Measurements from ENCODE around the gene EVI2B.
"Not testable (repeated sequence)": the region's sequence is repeated elsewhere in the genome, so short reads cannot be mapped to it uniquely, and the experiment has no call there.

EVI2B gene

DNA sequence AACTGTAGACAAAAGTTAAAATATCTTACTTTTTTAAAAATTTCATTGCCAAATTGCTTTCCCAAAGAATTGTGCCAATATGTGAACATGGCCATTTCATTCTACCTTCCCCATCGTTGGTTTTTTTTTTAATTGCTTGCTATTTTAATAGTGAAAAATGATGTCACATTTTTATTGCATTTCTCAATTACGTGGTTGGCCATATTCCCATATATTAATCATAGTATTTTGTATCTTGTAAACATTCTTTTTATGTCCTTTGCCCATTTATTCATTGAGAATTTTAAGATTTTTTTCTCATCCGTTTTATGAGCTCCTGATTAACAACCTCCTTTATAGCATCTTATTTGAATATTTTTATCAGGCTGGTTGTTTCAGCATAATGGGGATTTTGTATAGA, 24.1 kb downstream of the EVI2B start:
- TF ChIP-seq, protein P1, sequence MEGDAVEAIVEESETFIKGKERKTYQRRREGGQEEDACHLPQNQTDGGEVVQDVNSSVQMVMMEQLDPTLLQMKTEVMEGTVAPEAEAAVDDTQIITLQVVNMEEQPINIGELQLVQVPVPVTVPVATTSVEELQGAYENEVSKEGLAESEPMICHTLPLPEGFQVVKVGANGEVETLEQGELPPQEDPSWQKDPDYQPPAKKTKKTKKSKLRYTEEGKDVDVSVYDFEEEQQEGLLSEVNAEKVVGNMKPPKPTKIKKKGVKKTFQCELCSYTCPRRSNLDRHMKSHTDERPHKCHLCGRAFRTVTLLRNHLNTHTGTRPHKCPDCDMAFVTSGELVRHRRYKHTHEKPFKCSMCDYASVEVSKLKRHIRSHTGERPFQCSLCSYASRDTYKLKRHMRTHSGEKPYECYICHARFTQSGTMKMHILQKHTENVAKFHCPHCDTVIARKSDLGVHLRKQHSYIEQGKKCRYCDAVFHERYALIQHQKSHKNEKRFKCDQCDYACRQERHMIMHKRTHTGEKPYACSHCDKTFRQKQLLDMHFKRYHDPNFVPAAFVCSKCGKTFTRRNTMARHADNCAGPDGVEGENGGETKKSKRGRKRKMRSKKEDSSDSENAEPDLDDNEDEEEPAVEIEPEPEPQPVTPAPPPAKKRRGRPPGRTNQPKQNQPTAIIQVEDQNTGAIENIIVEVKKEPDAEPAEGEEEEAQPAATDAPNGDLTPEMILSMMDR (IDR thresholded peaks at IDR 0.05; ENCODE audit: low read depth, low read length, missing control alignments), result no peak
- H3K4me3 ChIP-seq (ENCODE audit: low read depth, low read length), result no peak overlapping the region
- no peak for DNase-seq (ENCODE audit: low read depth)

DNA sequence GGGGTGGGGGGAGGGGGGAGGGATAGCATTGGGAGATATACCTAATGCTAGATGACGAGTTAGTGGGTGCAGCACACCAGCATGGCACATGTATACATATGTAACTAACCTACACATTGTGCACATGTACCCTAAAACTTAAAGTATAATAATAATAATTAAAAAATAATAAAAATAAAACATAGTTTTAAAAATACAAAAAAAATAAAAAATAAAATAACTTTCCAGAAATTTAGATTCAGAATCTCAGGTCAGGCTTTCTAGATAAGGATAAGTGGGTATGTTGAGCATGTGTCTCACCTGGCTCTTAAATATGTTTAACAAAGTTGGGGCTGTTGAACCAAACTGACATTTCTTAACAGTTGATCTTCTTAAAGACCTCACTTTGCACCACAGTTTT, 25.9 kb downstream of the EVI2B start:
- not testable (repeated sequence) for H3K4me3 ChIP-seq (ENCODE audit: low read depth, low read length); DNase-seq (ENCODE audit: low read depth)

DNA sequence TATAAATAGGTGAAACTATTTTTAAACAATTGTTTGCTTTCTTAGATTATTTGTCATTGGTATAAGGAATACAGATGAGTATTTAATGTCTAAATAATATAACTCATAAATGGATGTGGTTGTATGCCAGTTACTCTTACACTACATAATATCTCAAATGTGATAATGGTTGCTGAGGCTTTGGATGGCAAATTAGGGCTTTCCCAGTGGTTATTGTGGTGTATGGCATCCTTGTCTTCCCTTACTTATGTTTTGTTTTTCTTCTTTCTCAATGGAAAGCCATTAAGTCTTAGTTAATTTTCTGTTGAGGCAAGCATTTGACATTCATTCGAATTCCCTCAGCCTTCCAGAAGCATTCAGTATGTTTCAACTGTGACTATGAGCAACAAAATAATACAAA, 27.3 kb downstream of the EVI2B start:
- DNase-seq (ENCODE audit: low read depth), result no peak
- TF ChIP-seq, protein P1 (IDR thresholded peaks at IDR 0.05; ENCODE audit: low read depth, low read length, missing control alignments), result no peak

DNA sequence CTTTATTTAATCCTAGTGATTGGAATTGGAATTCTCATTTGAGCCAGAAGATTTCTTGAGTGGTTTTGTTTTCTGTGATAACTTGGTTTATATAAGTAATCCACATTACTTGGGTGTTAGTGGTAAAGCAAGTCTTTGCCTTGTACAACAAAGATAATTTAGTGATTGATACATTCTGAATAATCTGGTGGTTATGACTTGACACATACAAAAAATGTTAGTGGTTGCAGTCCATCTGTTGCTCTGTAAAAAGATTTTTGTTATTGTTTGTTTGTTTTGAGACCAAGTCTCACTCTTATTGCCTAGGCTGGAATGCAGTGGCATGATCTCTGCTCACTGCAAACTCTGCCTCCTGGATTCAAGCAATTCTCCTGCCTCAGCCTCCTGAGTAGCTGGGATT, 30.0 kb downstream of the EVI2B start:
- H3K4me3 ChIP-seq (ENCODE audit: low read depth, low read length), result no peak overlapping the region
- DNase-seq (ENCODE audit: low read depth), result no peak
- TF ChIP-seq, protein P1 (IDR thresholded peaks at IDR 0.05; ENCODE audit: low read depth, low read length, missing control alignments), result no peak

More for the DNA sequence above, 27.3 kb downstream of the EVI2B start:
- H3K4me3 ChIP-seq (ENCODE audit: low read depth, low read length), result no peak overlapping the region

DNA sequence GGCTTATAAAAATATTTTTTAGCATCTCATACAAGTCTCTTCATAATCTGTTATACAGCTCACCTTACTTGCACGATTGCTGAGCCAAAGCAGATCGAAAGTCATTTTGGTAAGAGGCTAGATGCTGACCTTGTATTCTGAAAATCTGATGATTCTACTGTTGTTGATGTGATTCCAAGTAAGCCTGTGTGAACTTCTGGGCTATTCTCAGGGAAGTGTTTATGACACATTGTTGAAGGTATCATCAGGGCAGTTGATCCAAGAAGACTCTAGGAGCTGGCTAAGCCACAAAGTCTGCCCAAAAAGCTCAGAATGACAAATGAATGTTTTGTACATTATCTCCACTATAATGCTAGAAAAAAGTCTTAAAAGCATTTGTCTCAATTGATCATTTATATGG, 32.8 kb downstream of the EVI2B start:
- TF ChIP-seq, protein P1 (IDR thresholded peaks at IDR 0.05; ENCODE audit: low read depth, low read length, missing control alignments), result no peak
- no peak overlapping the region for H3K4me3 ChIP-seq (ENCODE audit: low read depth, low read length)
- no peak for DNase-seq (ENCODE audit: low read depth)

DNA sequence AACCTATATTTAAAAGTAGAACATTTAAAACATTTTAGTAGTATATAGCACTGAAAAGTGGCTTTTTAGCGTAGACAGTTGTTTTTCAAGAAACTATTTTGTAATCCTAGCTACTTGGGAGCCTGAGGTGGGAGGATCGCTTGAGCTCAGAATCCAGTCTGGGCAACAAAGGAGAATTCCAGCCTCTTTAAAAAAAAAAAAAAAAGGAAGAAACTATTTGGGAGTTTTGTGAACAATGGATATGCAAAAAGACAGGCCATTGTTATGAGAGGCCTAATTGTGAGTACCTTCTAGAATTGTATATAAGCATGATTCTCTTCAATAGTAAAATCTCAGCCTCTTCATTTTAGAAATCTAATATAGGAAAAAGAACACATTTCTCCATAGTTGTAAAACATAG, 34.5 kb downstream of the EVI2B start:
- H3K4me3 ChIP-seq (ENCODE audit: low read depth, low read length), result no peak overlapping the region
- TF ChIP-seq, protein P1 (IDR thresholded peaks at IDR 0.05; ENCODE audit: low read depth, low read length, missing control alignments), result no peak

DNA sequence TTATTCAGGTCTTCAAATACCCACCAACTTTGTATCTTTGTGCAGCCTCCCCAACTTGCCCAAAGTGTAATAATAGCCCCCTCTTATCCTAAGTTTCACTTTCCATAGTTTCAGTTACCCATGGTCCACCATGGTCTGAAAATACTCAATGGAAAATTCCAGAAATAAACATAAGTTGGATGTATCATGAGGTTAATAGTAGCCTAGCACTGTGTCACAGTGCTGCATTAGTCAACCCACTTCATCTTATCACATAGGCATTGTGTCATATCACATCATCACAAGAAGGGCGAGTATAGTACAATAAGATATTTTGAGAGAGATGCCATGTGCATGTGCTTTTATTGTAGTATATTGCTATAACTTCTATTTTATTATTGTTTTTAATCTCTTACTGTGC, 38.7 kb downstream of the EVI2B start:
- TF ChIP-seq, protein P1 (IDR thresholded peaks at IDR 0.05; ENCODE audit: low read depth, low read length, missing control alignments), result no peak
- DNase-seq (ENCODE audit: low read depth), result no peak
- H3K4me3 ChIP-seq (ENCODE audit: low read depth, low read length), result no peak overlapping the region

More for the DNA sequence above, 34.5 kb downstream of the EVI2B start:
- DNase-seq (ENCODE audit: low read depth), result no peak

DNA sequence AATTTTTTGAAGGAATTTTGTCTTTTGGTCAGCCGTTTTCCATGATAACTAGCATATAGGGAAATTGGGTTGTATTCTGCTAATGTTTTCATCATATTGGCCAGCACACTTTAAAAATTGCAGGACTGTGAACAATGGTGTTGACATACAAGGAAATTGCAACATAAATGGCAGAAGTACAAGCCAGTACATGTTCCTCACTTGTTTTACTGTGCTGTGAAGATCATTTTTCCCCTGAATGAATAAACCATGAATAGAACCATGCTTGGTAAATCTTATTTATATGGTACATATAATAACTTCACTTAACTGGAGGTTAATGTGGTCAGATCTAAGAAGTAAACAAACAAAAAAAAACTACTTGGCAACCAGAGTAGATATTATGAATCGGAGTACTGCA, 39.6 kb downstream of the EVI2B start:
- H3K4me3 ChIP-seq (ENCODE audit: low read depth, low read length), result no peak overlapping the region
- DNase-seq (ENCODE audit: low read depth), result no peak
- TF ChIP-seq, protein P1 (IDR thresholded peaks at IDR 0.05; ENCODE audit: low read depth, low read length, missing control alignments), result no peak
